ENCODE results near the gene WWTR1.

DNA sequence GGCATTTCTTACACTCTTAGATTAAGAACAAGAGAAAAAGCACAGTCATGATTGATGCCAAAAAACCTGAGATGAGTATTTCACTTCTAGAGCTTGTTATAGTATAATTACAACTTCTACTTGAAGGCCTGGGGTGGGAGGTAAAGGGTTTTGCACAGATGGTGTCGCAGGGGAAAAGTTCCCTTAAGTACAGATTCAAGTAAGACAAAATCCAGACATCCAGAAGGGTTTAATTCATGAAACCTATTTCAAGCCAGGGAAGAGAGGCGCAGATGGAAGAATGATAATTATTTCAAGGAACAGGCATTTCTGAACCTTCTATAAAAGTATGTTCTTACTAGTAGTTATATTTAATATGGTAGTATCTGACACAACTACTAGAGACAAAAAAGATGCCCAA lies 112.8 kb downstream of the WWTR1 start:
- TF ChIP-seq CTCF (conservative IDR thresholded peaks at IDR 0.05 in 1 of 2, IDR thresholded peaks at IDR 0.05 in 1 of 2; ENCODE audit: extremely low read depth in 1 of 2, insufficient read depth in 1 of 2, low read depth in 1 of 2, low read length in 2 of 2) (no peak), EZH2 (IDR thresholded peaks at IDR 0.05; ENCODE audit: borderline replicate concordance, low read length) (no peak)

All from mammary epithelial cell (primary cell).